ENCODE measurements around the gene STARD13.

- TF ChIP-seq CTCF (IDR thresholded peaks at IDR 0.05 in 2 of 3, conservative IDR thresholded peaks at IDR 0.05 in 1 of 3; ENCODE audit: borderline replicate concordance in 1 of 3, insufficient read depth in 1 of 3, low read depth in 2 of 3, low read length in 2 of 3) (no peak), ATF3 (IDR thresholded peaks at IDR 0.05) (no peak), POLR2A (IDR thresholded peaks at IDR 0.05; ENCODE audit: borderline replicate concordance, extremely low read depth, insufficient read depth, insufficient read length) (no peak), REST (IDR thresholded peaks at IDR 0.05; ENCODE audit: low read depth) (no peak), ZNF274 (IDR thresholded peaks at IDR 0.05; ENCODE audit: low read depth, low read length) (no peak)
These were observed 26.8 kb downstream of the STARD13 start for GRCh38 chr13:33258808-33259193.
